WTC11 (cell line): ENCODE data around the gene GNG13.

Experiments used
- ATF6 ChIP-seq: sonication (generic); formaldehyde crosslinking; IDR thresholded peaks from 2 replicates; pipeline ENCODE4 v1.8.1; 2023; ENCODE audit warnings: mild to moderate bottlenecking, missing genetic modification reagents
- CREM ChIP-seq: sonication (generic); formaldehyde crosslinking; IDR thresholded peaks from 2 replicates; pipeline ENCODE4 v1.8.1; 2022; ENCODE audit warnings: mild to moderate bottlenecking, missing genetic modification reagents, moderate library complexity
- ZBTB43 ChIP-seq: sonication (generic); formaldehyde crosslinking; IDR thresholded peaks from 2 replicates; pipeline ENCODE4 v1.8.1; 2023; ENCODE audit warnings: mild to moderate bottlenecking, missing genetic modification reagents
- ZNF423 ChIP-seq: fragments of 250-450 bp; sonication (Bioruptor Pico); IDR thresholded peaks from 2 replicates; pipeline ENCODE4 v2.1.2; 2022; ENCODE audit warnings: mild to moderate bottlenecking, moderate library complexity

GRCh38 chr16:776824-777223 is 23.7 kb downstream of the GNG13 start:
- TF ChIP-seq ATF6: no peak
- TF ChIP-seq CREM: no peak
- TF ChIP-seq ZBTB43: no peak
- no peak for TF ChIP-seq ZNF423 (CRISPR knock-in tag)
